GM12878 (cell line): ENCODE data around the gene MYO15A. TPM values are rescaled to one million over a fixed set of nuclear protein-coding genes. Genes with fewer than 3 reads are reported as not detected.

Experiments used
- ATAC-seq: fragments of 200-7000 bp; cut with Tn5 transposase; 3 replicates; pipeline ENCODE4 v1.9.1; 2020; ENCODE audit warnings: mild to moderate bottlenecking, moderate library complexity
- BruUV-seq: library from RNA; stranded (reverse); fragments of 400-500 nt; replicated peaks from 2 replicates; lab custom pipeline; 2021; lab: Mats Ljungman, UMichigan
- CTCF ChIA-PET: fragments of 300-600 bp; sonication (Branson Sonifier 250); formaldehyde crosslinking; extraction: SDS; loops from one replicate; lab custom pipeline; 2021; ENCODE audit warnings: inconsistent platforms; lab: Yijun Ruan, JAX
- POLR2A ChIA-PET: fragments of 350-600 bp; formaldehyde crosslinking; extraction: SDS; loops from one replicate; lab custom pipeline; 2021; ENCODE audit warnings: inconsistent platforms; lab: Charles Lee
- RAD21 ChIA-PET: fragments of 300-600 bp; sonication (Branson Sonifier 250); formaldehyde crosslinking; loops from one replicate; lab custom pipeline; 2023; ENCODE audit warnings: antibody characterized with exemption; ENCODE audit not compliant: unreplicated experiment; lab: Charles Lee
- SMC1A ChIA-PET: fragments of 300-600 bp; sonication (Branson Sonifier 250); formaldehyde crosslinking; loops from one replicate; lab custom pipeline; 2023; ENCODE audit not compliant: unreplicated experiment, uncharacterized antibody; lab: Charles Lee
- DNase-seq: peaks from one replicate; pipeline ENCODE4 v3.0.0-alpha.2; 2011; ENCODE audit warnings: low read depth, low spot score
- FAIRE-seq: peaks from 3 replicates; lab custom pipeline; 2011; peaks lifted over from hg19 to GRCh38; lab: Jason Lieb, UNC
- H2AFZ ChIP-seq: 2 replicates; pipeline ENCODE4 v1.6.0; 2011; ENCODE audit warnings: low read depth, low read length, control low read depth; ENCODE audit not compliant: control insufficient read depth
- H3K27ac ChIP-seq: 2 replicates; pipeline ENCODE4 v1.5.1; 2011; ENCODE audit warnings: control low read depth; ENCODE audit not compliant: control insufficient read depth, insufficient read depth
- H3K27me3 ChIP-seq, 2 experiments: replicated peaks in 1 of 2; 2 replicates each; pipeline versions ENCODE4 v1.6.0 to v1.6.1; 2011; ENCODE audit warnings: low read length in 1 of 2; ENCODE audit not compliant: control insufficient read depth in 2 of 2, insufficient read depth in 2 of 2
- H3K36me3 ChIP-seq, 2 experiments: 2 replicates each; pipeline ENCODE4 v1.5.1; 2011; ENCODE audit warnings: low read length in 1 of 2; ENCODE audit not compliant: control insufficient read depth in 2 of 2, insufficient read depth in 2 of 2
- H3K4me1 ChIP-seq: 2 replicates; pipeline ENCODE4 v1.6.1; 2011; ENCODE audit warnings: mild to moderate bottlenecking, low read length, moderate library complexity, mixed read lengths; ENCODE audit not compliant: control insufficient read depth, insufficient read depth
- H3K4me2 ChIP-seq: 2 replicates; pipeline ENCODE4 v1.6.0; 2011; ENCODE audit warnings: control low read depth; ENCODE audit not compliant: control insufficient read depth, insufficient read depth
- H3K4me3 ChIP-seq: fragments of 200-600 bp; sonication (generic); 2 replicates; pipeline ENCODE4 v1.5.1; 2016
- H3K79me2 ChIP-seq: 2 replicates; pipeline ENCODE4 v1.6.0; 2011; ENCODE audit warnings: low read length; ENCODE audit not compliant: control insufficient read depth, insufficient read depth
- H3K9ac ChIP-seq: 2 replicates; pipeline ENCODE4 v1.8.0; 2011; ENCODE audit warnings: low read length, control low read depth, mixed read lengths; ENCODE audit not compliant: control insufficient read depth, insufficient read depth
- H3K9me3 ChIP-seq: replicated peaks from 3 replicates; pipeline ENCODE4 v1.5.1; 2011; ENCODE audit warnings: mild to moderate bottlenecking, low read length; ENCODE audit not compliant: control insufficient read depth, insufficient read depth
- H4K20me1 ChIP-seq: 2 replicates; pipeline ENCODE4 v1.6.0; 2011; ENCODE audit not compliant: control insufficient read depth, insufficient read depth
- ASH2L ChIP-seq: fragments of 300-600, 200-600 bp; sonication (generic); IDR thresholded peaks from 2 replicates; pipeline ENCODE4 v1.6.1; 2017; ENCODE audit warnings: low read depth, mild to moderate bottlenecking, borderline replicate concordance
- ATF7 ChIP-seq: fragments of 450-650 bp; IDR thresholded peaks from 2 replicates; pipeline ENCODE4 v1.6.1; 2016; ENCODE audit warnings: low read depth, mild to moderate bottlenecking
- BACH1 ChIP-seq: fragments of 450-650 bp; IDR thresholded peaks from 2 replicates; pipeline ENCODE4 v1.6.1; 2017; ENCODE audit warnings: mild to moderate bottlenecking, borderline replicate concordance
- DPF2 ChIP-seq: fragments of 450-650 bp; IDR thresholded peaks from 2 replicates; pipeline ENCODE4 v1.6.1; 2017; ENCODE audit warnings: mild to moderate bottlenecking
- MEF2B ChIP-seq: fragments of 450-650 bp; IDR thresholded peaks from 2 replicates; pipeline ENCODE4 v1.6.1; 2018; ENCODE audit warnings: mild to moderate bottlenecking, moderate library complexity; ENCODE audit not compliant: partially characterized antibody, poor library complexity, severe bottlenecking
- MTA3 ChIP-seq: IDR thresholded peaks from 2 replicates; pipeline ENCODE4 v1.6.1; 2012; ENCODE audit warnings: low read length, inconsistent platforms, borderline replicate concordance
- NR2F1 ChIP-seq: fragments of 450-650 bp; conservative IDR thresholded peaks from 2 replicates; pipeline ENCODE4 v1.6.1; 2017; ENCODE audit warnings: mild to moderate bottlenecking
- RAD51 ChIP-seq: fragments of 450-650 bp; IDR thresholded peaks from 2 replicates; pipeline ENCODE4 v1.6.1; 2016; ENCODE audit warnings: moderate library complexity, mild to moderate bottlenecking, inconsistent platforms
- RUNX3 ChIP-seq: IDR thresholded peaks from 2 replicates; pipeline ENCODE4 v1.6.1; 2012; ENCODE audit warnings: low read length, inconsistent platforms
- SMAD5 ChIP-seq: IDR thresholded peaks from 2 replicates; pipeline ENCODE4 v1.6.1; 2016; ENCODE audit warnings: antibody characterized with exemption, low read depth
- TBL1XR1 ChIP-seq: IDR thresholded peaks from 2 replicates; pipeline ENCODE4 v1.6.1; 2012; ENCODE audit warnings: low read depth, low read length, improper control_type of control experiment
- TCF3 ChIP-seq: IDR thresholded peaks from 2 replicates; pipeline ENCODE4 v1.6.1; 2012; ENCODE audit warnings: low read depth, mild to moderate bottlenecking, low read length, borderline replicate concordance; ENCODE audit not compliant: insufficient read depth
- WGBS: methylation state at CpG from one replicate; pipeline ENCODE4 v1.1.6; 2016; ENCODE audit warnings: low lambda C conversion rate; ENCODE audit not compliant: insufficient replicate concordance, insufficient coverage; ENCODE audit errors: missing lambda C conversion rate; 5-methylcytosine and 5-hydroxymethylcytosine counted together
- in situ Hi-C: fragments of 300-500 bp; cut with MboI; formaldehyde crosslinking; loops from 9 replicates; pipeline ENCODE4 v1.14.3; 2018; ENCODE audit warnings: mixed read lengths
- intact Hi-C: fragments of 100-400 bp; cut with micrococcal nuclease; formaldehyde crosslinking; loops from one replicate; pipeline ENCODE4 v1.14.2; 2022; ENCODE audit not compliant: unreplicated experiment
- polyA plus RNA-seq, 11 experiments: library from polyadenylated mRNA; depleted of rRNA in 4 of 11; unstranded in 6 of 11; stranded (reverse) in 5 of 11; fragments of >200 nt; fragmentation: Nextera tagmentation in 4 of 11; fragmentation: Illumina TruSeq in 1 of 11; extraction: Ambion mirVana in 4 of 11; extraction: Trizol in 1 of 11; gene quantifications; 1 replicate in 1 of 11; 2 replicates in 10 of 11; pipeline versions ENCODE4 v1.2.1 to v1.2.3, GENCODE V29; 2011 to 2016; ENCODE audit warnings: inconsistent platforms in 2 of 11, missing spikeins in 2 of 11, low read depth in 1 of 11
- total RNA-seq, 4 experiments: library from RNA; depleted of rRNA in 3 of 4; stranded (reverse); fragments of >200 nt in 3 of 4; fragmentation: Illumina TruSeq in 1 of 4; extraction: Trizol in 1 of 4; gene quantifications; 2 replicates each; pipeline versions ENCODE4 v1.2.1 to v1.2.3, GENCODE V29; 2013 to 2021
- TF ChIP-seq, protein P1 (sequence below): fragments of 450-650 bp; formaldehyde crosslinking; IDR thresholded peaks from 2 replicates; pipeline ENCODE4 v1.4.0; 2020; ENCODE audit warnings: mild to moderate bottlenecking, moderate library complexity
- TF ChIP-seq, protein P2 (sequence below): fragments of 450-650 bp; IDR thresholded peaks from 2 replicates; pipeline ENCODE4 v1.6.1; 2016; ENCODE audit warnings: mild to moderate bottlenecking, moderate library complexity, borderline replicate concordance
- TF ChIP-seq, protein P3 (sequence below): IDR thresholded peaks from 2 replicates; pipeline ENCODE4 v1.6.1; 2011; ENCODE audit warnings: low read depth, mild to moderate bottlenecking, low read length, moderate library complexity, borderline replicate concordance; ENCODE audit errors: extremely low read depth
- TF ChIP-seq, protein P4 (sequence below), 3 experiments: IDR thresholded peaks in 2 of 3; conservative IDR thresholded peaks in 1 of 3; 2 replicates each; pipeline ENCODE4 v1.5.1; 2011; ENCODE audit warnings: low read depth in 3 of 3, low read length in 3 of 3, mild to moderate bottlenecking in 3 of 3, control low read depth in 2 of 3, moderate library complexity in 2 of 3, inconsistent platforms in 1 of 3, mixed read lengths in 1 of 3; ENCODE audit not compliant: control insufficient read depth in 2 of 3, insufficient read depth in 1 of 3; ENCODE audit errors: extremely low read depth in 1 of 3

MYO15A gene
- total and polyA plus RNA-seq, 10 of the 15 experiments (the other 5 are each of a cell fraction or from before 2014, with no cell fraction given): 0.03 to 0.77 (median 0.21) TPM; not detected in 4

DNA sequence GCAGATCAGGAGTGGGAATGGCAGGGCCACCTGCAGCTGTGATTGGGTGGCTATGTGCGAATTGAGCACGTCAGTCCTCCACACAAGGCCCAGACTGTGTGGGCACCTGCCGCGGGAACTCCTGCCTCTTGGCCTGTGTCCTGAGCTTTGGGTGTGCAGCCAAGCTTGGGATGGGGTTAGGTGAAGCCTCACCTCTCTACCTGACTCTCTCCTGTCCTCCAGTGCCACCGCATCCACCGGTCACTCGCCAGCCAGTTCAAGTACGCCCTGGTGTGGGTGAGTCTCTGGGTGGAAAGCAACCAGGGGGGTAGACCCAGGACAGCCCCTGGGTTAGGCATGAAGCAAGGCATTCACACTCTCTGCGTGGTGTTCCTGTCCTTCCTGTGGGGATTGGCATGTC is 2.3 kb upstream of the MYO15A start:
- H3K27me3 ChIP-seq: no peaks in the 10 kb centered on the region
- no peak overlapping the region for H3K27ac ChIP-seq
- no peaks in the 10 kb centered on the region for H3K79me2 ChIP-seq
- no peaks in the 10 kb centered on the region for H3K4me1 ChIP-seq
- intact Hi-C loops: no loop called here
- H4K20me1 ChIP-seq: no peaks in the 10 kb centered on the region
- H2AFZ ChIP-seq: no peak overlapping the region
- no peaks in the 10 kb centered on the region for H3K9me3 ChIP-seq
- no peak overlapping the region for H3K4me2 ChIP-seq
- H3K9ac ChIP-seq: no peak overlapping the region
- no peak for ATAC-seq
- in situ Hi-C loops: no loop called here
- DNase-seq: no peak
- POLR2A ChIA-PET: no interaction called here
- 82% methylated on average over 9 of the region's 9 CpGs for whole genome bisulfite sequencing
- FAIRE-seq: no peak
- SMC1A ChIA-PET: no interaction called here
- BruUV-seq: no TSS peak
- H3K36me3 ChIP-seq: peaks cover 1 to 2% of the 10 kb centered on the region in 2 experiments; a peak in 3 of 4 replicates
- RAD21 ChIA-PET: no interaction called here
- CTCF ChIA-PET: no interaction called here
- H3K4me3 ChIP-seq: no peak overlapping the region
- TF ChIP-seq, protein P1, sequence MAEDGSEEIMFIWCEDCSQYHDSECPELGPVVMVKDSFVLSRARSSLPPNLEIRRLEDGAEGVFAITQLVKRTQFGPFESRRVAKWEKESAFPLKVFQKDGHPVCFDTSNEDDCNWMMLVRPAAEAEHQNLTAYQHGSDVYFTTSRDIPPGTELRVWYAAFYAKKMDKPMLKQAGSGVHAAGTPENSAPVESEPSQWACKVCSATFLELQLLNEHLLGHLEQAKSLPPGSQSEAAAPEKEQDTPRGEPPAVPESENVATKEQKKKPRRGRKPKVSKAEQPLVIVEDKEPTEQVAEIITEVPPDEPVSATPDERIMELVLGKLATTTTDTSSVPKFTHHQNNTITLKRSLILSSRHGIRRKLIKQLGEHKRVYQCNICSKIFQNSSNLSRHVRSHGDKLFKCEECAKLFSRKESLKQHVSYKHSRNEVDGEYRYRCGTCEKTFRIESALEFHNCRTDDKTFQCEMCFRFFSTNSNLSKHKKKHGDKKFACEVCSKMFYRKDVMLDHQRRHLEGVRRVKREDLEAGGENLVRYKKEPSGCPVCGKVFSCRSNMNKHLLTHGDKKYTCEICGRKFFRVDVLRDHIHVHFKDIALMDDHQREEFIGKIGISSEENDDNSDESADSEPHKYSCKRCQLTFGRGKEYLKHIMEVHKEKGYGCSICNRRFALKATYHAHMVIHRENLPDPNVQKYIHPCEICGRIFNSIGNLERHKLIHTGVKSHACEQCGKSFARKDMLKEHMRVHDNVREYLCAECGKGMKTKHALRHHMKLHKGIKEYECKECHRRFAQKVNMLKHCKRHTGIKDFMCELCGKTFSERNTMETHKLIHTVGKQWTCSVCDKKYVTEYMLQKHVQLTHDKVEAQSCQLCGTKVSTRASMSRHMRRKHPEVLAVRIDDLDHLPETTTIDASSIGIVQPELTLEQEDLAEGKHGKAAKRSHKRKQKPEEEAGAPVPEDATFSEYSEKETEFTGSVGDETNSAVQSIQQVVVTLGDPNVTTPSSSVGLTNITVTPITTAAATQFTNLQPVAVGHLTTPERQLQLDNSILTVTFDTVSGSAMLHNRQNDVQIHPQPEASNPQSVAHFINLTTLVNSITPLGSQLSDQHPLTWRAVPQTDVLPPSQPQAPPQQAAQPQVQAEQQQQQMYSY (CRISPR knock-in tag): no peak
- TF ChIP-seq SMAD5: no peak
- TF ChIP-seq, protein P2, sequence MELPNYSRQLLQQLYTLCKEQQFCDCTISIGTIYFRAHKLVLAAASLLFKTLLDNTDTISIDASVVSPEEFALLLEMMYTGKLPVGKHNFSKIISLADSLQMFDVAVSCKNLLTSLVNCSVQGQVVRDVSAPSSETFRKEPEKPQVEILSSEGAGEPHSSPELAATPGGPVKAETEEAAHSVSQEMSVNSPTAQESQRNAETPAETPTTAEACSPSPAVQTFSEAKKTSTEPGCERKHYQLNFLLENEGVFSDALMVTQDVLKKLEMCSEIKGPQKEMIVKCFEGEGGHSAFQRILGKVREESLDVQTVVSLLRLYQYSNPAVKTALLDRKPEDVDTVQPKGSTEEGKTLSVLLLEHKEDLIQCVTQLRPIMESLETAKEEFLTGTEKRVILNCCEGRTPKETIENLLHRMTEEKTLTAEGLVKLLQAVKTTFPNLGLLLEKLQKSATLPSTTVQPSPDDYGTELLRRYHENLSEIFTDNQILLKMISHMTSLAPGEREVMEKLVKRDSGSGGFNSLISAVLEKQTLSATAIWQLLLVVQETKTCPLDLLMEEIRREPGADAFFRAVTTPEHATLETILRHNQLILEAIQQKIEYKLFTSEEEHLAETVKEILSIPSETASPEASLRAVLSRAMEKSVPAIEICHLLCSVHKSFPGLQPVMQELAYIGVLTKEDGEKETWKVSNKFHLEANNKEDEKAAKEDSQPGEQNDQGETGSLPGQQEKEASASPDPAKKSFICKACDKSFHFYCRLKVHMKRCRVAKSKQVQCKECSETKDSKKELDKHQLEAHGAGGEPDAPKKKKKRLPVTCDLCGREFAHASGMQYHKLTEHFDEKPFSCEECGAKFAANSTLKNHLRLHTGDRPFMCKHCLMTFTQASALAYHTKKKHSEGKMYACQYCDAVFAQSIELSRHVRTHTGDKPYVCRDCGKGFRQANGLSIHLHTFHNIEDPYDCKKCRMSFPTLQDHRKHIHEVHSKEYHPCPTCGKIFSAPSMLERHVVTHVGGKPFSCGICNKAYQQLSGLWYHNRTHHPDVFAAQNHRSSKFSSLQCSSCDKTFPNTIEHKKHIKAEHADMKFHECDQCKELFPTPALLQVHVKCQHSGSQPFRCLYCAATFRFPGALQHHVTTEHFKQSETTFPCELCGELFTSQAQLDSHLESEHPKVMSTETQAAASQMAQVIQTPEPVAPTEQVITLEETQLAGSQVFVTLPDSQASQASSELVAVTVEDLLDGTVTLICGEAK: no peak
- TF ChIP-seq MTA3: no peak
- TF ChIP-seq NR2F1: no peak
- no peak for TF ChIP-seq TBL1XR1
- TF ChIP-seq RAD51: no peak
- no peak for TF ChIP-seq TCF3
- TF ChIP-seq BACH1: no peak
- no peak for TF ChIP-seq ATF7
- no peak for TF ChIP-seq ASH2L
- TF ChIP-seq RUNX3: no peak
- TF ChIP-seq MEF2B: no peak
- no peak for TF ChIP-seq DPF2
- TF ChIP-seq, protein P3, sequence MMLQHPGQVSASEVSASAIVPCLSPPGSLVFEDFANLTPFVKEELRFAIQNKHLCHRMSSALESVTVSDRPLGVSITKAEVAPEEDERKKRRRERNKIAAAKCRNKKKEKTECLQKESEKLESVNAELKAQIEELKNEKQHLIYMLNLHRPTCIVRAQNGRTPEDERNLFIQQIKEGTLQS: no peak
- TF ChIP-seq, protein P4, sequence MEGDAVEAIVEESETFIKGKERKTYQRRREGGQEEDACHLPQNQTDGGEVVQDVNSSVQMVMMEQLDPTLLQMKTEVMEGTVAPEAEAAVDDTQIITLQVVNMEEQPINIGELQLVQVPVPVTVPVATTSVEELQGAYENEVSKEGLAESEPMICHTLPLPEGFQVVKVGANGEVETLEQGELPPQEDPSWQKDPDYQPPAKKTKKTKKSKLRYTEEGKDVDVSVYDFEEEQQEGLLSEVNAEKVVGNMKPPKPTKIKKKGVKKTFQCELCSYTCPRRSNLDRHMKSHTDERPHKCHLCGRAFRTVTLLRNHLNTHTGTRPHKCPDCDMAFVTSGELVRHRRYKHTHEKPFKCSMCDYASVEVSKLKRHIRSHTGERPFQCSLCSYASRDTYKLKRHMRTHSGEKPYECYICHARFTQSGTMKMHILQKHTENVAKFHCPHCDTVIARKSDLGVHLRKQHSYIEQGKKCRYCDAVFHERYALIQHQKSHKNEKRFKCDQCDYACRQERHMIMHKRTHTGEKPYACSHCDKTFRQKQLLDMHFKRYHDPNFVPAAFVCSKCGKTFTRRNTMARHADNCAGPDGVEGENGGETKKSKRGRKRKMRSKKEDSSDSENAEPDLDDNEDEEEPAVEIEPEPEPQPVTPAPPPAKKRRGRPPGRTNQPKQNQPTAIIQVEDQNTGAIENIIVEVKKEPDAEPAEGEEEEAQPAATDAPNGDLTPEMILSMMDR (IDR thresholded peaks at IDR 0.05 in 2 of 3, conservative IDR thresholded peaks at IDR 0.05 in 1 of 3; ENCODE audit: control insufficient read depth in 2 of 3, extremely low read depth in 1 of 3, insufficient read depth in 1 of 3, low read depth in 3 of 3, low read length in 3 of 3): no peak
